Measurements from ENCODE around the gene ERCC5.

ERCC5 gene

DNA sequence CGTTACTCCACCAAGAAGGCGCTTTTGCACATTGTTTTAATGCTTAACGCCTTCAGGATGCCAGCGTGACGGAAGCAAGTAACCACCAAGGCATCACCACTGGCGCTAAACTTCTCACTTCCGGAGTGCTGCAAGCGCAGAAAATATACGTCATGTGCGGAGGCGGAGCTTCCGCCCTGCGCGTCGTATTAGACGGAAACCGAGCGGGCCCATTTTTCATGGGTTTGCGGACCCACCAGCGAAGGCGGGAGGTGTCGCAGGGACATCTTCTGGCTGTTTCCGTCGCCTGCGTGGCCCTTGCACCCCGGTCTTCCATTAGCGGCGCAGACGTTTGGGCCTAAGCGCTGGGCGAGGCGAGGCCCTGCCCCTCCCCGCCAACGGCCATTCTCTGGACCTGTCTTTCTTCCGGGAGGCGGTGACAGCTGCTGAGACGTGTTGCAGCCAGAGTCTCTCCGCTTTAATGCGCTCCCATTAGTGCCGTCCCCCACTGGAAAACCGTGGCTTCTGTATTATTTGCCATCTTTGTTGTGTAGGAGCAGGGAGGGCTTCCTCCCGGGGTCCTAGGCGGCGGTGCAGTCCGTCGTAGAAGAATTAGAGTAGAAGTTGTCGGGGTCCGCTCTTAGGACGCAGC, at the start of gene ERCC5:
ERCC5 (plus strand) TSS at position 403 of the 631 bp plus-strand sequence. CDS start 235 bp downstream, outside the sequence.
- peak; percentile 96 for DNase-seq (ENCODE audit: low spot score)

DNA sequence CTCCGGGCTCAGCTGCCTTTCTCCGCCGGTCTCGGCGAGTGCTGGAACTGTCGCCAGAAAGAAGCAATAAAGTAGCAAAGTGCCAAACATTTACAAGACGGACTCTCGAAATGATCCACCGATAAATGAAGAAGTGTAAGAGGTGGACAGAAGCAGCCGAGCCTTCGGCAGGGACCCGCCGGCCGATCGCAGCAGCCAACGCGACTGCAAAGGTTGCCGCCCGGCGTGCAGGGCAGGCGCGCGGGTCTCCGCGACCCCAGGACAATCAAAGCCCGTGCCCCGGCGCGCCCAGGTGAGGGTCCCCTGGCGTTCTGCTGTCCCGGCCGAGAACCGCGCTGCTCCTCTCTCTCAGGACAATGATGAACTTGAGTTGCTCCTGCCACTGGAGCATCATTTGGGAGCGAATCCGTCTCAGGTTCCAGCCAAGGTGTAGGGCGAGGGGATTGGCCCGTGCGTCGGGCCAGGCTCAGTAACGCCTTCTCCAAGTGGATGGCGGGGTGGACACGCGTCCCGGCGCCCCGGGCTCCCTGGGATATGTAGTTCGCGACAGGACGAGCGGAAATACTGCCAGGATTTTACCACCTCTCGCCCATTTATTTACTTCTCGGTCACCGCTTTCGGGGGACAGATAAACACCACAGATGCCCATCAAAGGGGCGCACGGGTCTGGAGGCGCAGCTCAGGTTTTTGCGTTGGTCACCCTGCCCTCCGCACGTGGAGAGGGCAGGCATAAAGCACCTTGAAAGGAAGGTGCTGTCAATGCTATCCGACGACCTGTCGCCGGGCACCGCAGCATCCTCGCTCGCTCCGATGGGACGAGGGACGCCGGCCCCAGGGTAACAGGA, 47.0 kb upstream of the ERCC5 start, which contains the start of the genes BIVM and POGLUT2:
BIVM (plus strand) TSS at position 539 of the 845 bp plus-strand sequence. CDS start 8,149 bp downstream, outside the sequence.
POGLUT2 (minus strand) TSS at position 396 of the 845 bp plus-strand sequence; CDS start at position 90, 306 bp downstream.
- peak; percentile 68 for DNase-seq (ENCODE audit: low spot score)

DNA sequence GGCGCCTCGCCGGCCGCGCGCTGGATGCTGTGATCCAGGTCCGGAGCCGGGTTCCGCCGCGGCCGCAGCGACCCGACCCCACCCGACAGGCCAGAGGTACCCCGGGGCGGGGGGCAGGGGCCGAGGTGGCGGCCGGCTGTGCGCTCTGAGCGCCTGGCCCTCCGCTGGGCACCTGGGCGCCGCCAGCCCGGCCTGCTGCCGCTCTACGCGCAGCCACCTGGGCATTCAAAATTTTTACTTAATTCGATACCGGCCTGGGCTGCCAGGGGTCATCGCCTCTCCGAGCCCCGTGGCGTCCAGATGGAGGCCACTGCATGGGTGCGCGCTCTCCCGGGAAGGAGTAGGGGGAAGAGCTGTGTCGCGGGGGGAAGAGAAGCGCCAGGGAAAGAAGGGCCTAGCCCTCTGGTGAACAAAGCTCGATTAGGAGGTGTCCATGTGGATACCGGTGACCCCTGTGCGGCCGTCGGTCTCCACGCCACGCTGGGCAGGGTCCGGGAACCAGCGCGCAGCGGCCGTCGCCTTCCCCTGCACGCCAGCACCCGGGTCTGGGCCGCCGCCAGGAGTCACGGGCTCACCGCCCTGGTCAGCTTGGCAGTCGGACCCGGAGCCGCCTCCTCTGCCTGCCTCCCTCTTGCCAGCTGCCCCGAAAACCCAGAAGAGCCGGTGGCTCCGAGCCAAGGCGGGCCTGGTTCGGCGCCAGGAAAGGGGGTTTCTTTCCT, 46.2 kb upstream of the ERCC5 start:
- no peak for DNase-seq (ENCODE audit: low spot score)

DNA sequence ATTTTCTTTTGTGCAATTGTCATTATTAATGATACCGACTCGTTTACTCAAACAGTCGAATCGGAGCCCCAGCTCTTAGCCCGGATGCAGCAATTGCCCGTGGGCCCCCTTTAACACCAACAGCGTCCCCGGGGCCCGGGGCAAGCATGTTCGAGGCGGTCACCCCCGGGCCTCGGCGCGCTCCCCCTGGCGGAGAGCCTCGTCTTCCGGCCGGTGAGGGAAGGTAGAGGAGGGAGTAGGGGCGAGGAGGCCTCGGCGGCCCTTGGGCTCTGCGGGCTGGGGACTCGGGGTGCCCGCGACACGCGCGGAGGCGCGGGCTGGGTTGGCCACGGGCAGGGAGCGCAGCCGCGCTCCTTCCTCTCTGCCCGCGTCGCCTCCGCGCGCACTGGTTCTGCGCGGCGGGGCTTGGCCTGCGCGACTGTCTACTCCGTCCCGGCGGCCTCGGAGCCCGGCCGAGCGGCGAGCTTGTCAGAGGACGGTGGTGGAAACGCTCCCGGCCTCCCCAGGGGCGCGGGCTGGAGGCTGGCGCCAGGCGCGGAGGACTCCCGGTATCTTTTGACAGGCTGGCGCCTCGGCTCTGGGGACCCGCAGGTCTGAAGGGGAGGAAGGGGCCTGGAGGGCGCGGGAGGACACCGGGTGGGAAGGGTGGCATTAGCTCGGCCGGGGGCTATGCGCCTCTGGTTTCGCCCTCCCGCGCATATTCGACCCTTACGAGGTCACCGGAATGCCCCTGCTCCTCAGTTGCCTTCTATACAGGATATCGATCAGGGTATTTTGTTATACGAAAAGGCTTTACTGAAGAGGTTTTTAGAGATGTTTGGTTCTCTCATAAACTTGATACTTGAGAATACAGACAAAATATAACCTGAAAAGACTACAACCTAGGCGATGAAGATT, 45.4 kb upstream of the ERCC5 start:
- peak; percentile 83 for DNase-seq (ENCODE audit: low spot score)

DNA sequence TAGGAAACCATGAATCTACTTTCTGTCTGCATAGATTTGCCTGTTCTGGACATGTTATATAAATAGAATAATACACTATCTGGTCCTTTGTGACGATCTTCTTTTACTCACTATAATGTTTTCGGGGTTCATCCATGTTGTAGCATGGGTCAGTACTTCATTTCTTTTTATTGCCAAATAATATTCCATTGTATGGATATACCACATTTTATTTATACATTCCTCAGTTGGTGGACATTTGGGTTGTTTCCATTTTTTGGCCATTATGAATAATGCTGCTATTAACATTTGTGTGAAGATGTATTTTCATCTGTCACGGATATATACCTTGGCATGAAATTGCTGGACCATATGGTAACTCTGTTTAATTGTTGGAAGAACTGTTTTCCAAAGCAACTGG, 40.2 kb upstream of the ERCC5 start:
- DNase-seq (ENCODE audit: low spot score): no peak

DNA sequence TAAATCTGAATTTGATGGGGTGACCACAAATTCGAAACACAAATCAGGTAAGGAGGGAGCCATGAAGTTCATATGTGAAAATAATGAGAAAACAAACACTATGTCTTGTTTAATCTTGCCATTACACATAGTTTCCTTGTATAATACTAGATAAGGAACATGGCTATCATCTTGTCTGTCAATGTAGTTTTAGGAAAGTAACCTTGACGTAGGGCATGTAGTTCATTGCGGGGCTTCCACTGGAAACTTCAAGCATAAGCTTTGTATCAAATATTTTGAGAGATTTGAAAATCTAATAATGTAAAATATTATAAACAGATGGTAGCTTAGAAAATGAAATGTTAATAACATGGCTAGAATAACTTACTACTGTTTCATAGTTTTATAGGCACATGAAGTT, 38.1 kb upstream of the ERCC5 start:
- no peak for DNase-seq (ENCODE audit: low spot score)

DNA sequence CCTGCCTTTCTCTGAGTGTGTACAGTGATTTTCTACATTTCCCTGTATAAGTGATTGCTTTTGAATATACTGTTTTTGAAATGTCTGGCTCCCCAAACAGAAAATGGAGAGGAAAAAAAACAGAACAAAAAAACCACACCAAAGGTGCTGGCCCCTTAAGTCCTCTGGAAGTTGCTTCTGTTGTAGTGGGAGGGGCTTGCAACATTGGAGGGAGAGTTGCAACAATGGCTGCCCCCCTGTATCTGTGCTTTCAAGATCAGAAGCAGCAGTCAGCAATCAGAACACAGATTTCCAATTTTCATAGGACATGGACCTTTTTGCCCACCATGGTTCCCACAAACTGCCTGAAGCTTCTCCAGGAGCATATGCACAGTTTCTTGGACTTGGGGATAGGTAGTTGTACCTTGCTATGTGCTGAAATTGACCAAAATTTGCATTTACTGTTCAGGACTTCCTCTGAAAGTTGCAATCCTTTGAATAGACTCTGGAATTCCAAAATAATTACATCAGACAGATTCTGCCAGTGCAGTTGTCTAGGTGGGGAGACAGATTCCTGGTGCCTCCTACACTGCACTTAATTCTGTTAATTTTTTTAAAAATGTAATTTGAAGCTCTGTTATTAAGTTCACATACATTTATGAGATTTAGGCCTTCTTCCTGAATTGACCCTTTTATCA, 33.1 kb upstream of the ERCC5 start:
- DNase-seq (ENCODE audit: low spot score): no peak

DNA sequence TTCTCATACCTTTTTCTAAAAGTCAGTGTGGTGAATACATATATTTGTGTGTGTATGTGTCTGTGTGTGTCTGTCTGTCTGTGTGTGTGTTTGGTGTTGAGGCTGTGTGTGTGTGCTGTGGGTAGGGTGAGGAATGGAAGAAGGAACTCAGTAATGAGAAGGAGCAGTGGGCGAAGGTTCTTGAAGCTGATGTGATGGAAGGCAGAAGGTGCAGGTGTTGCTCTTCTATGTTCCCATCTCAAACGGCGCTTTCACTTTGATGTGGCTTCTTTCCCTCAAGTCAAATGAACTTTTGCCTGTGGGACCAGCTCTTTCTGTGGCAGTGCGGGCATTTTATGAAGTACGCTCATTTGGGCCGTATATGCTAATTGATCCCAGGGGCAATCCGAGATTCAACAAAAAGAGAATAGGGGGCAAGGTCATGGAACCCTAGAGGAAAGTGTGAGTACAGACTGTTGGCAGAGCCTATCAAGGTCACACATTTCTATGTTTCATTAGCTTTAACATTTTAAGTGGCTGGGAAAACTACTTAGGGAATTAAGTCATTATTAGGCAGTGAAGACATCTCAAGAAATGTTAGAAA, 31.7 kb upstream of the ERCC5 start:
- no peak for DNase-seq (ENCODE audit: low spot score)

DNA sequence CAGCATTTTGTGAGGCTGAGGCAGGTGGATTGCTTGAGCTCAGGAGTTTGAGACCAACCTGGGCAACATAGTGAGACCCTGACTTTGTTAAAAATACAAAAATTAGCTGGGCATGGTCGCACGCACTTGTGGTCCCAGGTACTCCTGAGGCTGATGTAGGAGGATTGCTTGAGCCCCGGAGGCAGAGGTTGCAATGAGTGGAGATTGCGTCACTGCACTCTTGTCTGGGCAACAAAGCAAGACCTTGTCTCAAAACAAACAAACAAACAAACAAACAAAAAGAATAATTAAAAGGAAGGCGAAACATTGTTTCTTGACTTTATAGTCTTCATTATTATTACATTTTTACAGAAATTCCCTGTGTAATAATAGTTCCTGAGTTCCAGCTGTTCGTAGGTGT, 31.0 kb upstream of the ERCC5 start:
- DNase-seq (ENCODE audit: low spot score): no peak

DNA sequence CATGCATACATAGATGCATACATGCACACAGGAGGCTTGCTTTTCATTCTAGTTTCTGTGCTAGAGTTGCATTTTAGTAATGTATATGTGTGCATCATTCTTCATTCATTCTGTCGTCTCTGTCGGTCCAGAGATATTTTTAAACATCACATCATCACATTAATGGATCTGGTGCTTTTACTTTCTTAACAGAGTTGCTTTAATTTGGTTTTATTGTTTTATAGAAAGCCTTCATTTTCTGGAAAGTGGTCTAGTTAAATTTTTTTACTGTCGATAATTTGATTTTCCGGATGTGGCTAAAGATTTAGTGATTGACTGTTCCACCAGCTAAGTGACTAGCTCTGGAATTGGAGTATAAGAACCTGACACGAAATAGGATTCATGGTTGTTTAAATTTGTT, 30.0 kb upstream of the ERCC5 start:
- DNase-seq (ENCODE audit: low spot score): no peak

DNA sequence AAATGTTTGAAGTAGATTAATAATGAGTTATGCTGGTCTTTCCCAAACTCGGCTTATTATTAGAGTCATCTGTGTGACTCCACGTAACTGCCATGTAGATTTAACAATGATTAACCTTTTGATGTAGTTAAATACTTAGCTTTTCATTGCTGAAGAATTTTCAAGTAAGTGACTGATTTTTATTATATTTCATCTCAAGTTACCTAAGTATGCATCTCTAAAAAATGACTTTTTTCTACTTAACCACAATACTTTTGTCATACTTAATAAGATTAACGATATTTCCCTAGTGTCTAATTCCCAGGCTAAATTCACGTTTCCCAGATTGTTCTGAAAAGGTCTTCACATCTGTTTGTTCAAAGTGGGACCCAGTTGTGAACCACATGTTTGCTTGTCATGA, 29.1 kb upstream of the ERCC5 start:
- no peak for DNase-seq (ENCODE audit: low spot score)

DNA sequence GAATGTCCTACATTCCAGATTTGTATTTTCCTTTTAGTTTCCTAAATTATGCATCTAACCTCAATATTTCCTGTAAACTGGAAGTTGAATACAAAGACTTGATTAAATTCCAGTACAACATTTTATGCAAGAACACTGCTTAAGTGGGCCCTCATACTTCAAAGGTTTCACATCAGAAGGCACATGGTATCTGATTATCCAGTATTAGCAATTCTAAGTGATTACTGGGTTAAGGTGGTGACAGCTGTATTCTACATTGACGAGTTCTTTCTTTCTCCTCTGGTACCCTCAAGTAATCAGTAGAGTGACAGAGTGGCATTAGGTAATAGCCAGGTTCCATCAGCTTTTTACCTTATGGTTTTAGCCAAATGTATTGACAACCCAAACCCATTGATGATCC, 28.6 kb upstream of the ERCC5 start:
- no peak for DNase-seq (ENCODE audit: low spot score)

DNA sequence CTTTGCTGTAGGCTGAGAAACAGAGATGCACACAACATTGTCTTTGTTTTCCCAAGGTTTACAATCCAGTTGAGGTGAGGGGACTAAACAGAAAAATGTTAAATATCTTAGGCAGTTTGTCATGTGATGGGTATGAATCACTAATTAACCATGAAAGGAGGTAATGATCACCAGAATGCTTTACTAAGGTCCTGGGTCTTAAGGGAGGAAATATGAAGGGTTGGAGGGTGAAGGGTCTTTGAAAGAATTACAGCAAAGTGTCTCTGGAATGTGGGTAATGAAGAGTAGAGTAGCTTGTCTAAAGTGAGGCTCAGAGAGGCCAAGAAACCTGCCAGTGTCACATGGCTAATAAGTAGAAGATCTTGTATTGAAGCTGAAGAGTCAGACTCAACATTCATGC, 27.9 kb upstream of the ERCC5 start:
- no peak for DNase-seq (ENCODE audit: low spot score)

DNA sequence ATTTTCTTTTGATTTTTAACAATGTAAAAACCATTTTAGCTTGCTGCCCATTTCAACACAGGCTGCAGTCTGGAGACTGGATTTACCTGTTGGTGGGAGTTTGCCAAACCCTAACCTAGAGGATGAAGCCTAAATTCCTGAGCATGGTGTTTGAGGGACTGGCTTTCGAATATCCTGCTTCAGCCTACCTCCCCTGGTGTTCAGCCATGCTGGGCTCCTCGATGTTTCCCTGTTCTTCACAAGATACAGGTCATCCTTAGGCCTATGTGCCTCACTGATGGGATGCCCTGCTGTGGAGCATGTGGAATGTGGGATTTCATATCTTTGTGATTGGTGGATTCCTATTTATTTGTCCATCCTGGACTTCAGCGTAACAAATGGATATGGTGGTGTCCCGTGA, 20.4 kb upstream of the ERCC5 start:
- no peak for DNase-seq (ENCODE audit: low spot score)

DNA sequence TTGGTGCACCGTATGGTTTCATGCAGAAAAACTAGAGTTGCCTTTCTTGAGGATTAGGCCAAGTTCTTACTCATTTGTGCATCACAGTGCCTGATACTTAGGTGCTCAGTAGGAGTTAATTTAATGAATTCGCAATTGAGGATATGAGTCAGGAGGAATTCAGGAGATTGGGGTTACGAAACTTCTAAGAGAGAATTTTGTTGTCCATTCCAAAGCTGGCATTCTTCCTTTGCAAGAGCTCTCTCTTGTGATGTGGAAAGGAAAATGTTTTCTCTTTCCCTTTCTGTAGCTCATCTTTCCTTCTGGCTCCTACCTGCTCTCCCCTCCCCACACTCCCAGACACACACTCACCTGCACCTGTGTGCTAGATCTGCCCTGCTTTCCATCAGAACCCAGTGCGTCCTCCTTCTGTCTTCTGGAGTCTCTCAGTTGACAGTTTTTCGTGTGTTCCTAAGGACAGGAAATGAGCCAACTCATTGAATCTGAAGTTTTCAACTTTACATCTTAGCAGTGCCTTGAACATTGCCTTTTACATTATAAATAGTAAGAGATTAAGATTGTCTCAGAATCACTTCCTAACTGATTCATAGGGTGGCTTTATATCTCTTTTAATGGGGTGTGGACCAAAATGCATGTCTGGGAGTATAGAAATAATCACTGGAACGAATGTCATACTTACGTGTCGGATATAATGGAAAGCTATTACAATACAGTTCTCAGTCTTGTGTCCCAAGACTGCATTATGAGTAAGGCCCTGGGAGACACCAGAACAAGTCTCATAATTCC, 19.7 kb upstream of the ERCC5 start:
- DNase-seq (ENCODE audit: low spot score): no peak

DNA sequence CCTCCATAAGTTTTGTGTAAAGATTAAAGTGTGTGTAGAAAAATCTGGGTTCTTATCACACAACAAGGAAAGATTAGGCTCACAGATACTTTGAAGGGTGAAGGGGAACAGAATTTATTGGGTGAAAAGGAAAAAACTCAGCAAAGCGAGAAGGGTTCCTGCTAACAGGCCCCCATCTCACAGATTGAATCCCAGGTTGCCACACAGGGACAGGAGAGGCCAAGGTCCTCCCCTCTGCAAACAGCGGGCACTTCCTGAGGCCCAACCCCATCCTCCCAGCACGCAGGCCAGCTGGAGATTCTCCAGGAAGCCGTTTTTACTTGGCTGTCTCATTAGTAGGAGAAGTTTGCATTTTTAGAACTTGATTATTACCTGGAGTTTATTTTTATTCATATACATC, 15.2 kb upstream of the ERCC5 start:
- DNase-seq (ENCODE audit: low spot score): no peak

DNA sequence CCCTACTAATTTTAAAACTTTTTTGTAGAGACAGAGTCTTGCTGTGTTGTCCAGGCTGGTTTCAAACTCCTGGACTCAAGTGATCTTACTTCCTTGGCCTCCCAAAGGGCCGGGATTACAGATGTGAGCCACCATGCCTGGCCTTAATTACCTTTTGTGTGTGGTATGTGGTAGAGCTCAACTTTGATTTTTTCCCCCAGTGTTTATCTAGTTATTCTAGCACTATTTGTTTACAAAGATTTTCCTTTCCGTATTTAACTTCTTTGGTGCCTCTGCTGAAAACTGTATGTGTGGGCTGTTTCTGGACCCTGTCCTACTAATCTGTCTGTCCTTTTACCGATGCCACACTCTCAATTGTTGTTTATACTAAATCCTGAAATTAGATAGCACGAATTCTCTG, 9.4 kb upstream of the ERCC5 start:
- DNase-seq (ENCODE audit: low spot score): no peak

DNA sequence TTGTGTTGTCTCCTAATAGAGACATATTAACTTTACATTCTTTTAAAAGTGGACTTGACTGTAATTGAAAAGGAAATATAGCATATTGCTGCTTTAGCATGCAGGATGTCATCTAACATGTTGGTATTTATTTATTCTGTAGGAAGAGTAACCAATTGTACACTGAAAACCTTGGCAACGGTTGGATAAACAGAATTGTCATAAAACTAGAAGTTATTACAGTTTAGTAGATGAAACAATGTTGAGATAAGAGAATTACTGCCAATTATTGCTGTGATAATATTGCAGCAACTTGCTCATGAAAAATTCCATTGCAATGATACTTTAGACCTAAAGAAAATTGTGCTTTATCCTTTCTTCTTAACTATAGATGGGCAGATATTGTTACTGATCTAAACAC, 7.6 kb upstream of the ERCC5 start:
- DNase-seq (ENCODE audit: low spot score): no peak

DNA sequence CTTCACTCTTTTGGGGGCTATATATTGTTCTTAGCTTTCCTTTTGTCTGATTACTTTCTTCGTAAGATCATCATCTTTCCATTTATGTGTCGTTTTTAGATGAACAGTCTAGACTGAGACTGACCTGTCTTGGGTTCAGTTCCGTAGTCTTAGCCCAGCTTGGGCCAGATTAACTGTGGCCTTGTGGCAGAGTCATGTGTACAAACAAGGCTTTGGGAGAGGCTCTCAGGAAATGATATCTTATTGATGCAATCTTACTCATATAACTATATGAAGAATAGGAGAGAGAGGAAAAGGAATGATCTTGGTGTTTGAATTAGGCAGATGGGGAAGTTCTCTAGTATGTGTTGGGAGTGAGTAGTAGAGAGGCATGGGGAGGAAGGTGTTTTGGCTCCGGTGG, 6.8 kb upstream of the ERCC5 start:
- DNase-seq (ENCODE audit: low spot score): no peak

DNA sequence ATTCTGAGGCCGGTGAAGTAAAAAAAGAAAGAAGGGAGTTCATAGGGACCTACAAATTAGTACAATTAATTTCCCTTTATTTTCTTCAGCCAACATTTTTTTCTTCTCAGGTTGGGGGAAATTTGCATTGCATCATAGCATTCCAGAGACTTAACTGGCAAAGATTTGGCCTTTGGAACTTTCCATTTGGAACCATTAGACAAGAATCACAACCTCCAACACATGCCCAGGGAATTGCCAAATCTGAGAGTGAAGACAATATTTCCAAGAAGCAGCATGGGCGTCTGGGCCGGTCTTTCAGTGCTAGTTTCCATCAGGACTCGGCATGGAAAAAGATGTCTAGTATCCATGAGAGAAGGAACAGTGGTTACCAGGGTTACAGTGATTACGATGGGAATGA, 6.4 kb upstream of the ERCC5 start:
- no peak for DNase-seq (ENCODE audit: low spot score)
